Measurements from ENCODE around the gene ITIH4. TPM values are rescaled to one million over a fixed set of nuclear protein-coding genes. Genes with fewer than 3 reads are reported as not detected.

Gene ITIH4
- total RNA-seq, 1 experiment from 2014 or later: 2.4 TPM

DNA sequence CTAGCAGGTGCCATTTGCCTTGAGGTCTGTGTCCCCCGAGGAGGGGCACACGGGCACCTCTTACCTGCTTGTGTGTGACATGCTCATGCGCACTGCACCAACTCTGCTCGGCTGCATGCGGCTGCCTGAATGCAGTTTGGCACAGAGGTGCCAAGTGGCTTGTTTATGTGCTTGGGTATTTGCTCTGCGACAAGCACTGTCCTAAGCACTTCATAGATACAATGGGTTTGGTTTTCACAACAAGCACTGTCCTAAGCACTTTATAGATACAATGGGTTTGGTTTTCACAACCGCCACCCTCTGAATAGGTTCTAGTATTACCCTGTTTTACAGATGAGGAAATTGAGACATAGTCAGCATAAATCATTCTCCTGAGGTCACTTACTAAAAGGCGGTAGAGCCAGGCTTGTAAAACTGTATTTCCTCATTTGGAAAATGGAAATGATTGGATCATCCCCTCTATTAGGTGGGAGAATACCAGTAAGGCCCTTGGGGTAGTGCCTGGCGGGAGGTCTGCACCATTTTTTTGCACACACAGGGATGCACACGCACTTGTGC is 487 bp downstream of the ITIH4 start (continued):
- no peak for TF ChIP-seq ARID4B (CRISPR knock-in tag; IDR thresholded peaks at IDR 0.05; ENCODE audit: borderline replicate concordance)
- TF ChIP-seq, protein P1, sequence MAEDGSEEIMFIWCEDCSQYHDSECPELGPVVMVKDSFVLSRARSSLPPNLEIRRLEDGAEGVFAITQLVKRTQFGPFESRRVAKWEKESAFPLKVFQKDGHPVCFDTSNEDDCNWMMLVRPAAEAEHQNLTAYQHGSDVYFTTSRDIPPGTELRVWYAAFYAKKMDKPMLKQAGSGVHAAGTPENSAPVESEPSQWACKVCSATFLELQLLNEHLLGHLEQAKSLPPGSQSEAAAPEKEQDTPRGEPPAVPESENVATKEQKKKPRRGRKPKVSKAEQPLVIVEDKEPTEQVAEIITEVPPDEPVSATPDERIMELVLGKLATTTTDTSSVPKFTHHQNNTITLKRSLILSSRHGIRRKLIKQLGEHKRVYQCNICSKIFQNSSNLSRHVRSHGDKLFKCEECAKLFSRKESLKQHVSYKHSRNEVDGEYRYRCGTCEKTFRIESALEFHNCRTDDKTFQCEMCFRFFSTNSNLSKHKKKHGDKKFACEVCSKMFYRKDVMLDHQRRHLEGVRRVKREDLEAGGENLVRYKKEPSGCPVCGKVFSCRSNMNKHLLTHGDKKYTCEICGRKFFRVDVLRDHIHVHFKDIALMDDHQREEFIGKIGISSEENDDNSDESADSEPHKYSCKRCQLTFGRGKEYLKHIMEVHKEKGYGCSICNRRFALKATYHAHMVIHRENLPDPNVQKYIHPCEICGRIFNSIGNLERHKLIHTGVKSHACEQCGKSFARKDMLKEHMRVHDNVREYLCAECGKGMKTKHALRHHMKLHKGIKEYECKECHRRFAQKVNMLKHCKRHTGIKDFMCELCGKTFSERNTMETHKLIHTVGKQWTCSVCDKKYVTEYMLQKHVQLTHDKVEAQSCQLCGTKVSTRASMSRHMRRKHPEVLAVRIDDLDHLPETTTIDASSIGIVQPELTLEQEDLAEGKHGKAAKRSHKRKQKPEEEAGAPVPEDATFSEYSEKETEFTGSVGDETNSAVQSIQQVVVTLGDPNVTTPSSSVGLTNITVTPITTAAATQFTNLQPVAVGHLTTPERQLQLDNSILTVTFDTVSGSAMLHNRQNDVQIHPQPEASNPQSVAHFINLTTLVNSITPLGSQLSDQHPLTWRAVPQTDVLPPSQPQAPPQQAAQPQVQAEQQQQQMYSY (CRISPR knock-in tag; IDR thresholded peaks at IDR 0.05): no peak
- no peak for TF ChIP-seq EMX1 (CRISPR knock-in tag; IDR thresholded peaks at IDR 0.05)
- no peak for TF ChIP-seq FOXP1 (CRISPR knock-in tag; IDR thresholded peaks at IDR 0.05; ENCODE audit: borderline replicate concordance)
- TF ChIP-seq CDX4 (CRISPR knock-in tag; IDR thresholded peaks at IDR 0.05; ENCODE audit: borderline replicate concordance): no peak
- no peak for TF ChIP-seq RORB (CRISPR knock-in tag; IDR thresholded peaks at IDR 0.05)
- no peak for TF ChIP-seq ATF1 (CRISPR knock-in tag; IDR thresholded peaks at IDR 0.05)
- TF ChIP-seq, protein P2, sequence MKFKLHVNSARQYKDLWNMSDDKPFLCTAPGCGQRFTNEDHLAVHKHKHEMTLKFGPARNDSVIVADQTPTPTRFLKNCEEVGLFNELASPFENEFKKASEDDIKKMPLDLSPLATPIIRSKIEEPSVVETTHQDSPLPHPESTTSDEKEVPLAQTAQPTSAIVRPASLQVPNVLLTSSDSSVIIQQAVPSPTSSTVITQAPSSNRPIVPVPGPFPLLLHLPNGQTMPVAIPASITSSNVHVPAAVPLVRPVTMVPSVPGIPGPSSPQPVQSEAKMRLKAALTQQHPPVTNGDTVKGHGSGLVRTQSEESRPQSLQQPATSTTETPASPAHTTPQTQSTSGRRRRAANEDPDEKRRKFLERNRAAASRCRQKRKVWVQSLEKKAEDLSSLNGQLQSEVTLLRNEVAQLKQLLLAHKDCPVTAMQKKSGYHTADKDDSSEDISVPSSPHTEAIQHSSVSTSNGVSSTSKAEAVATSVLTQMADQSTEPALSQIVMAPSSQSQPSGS (CRISPR knock-in tag; IDR thresholded peaks at IDR 0.05; ENCODE audit: borderline replicate concordance, low read depth): no peak
- TF ChIP-seq ETV6 (CRISPR knock-in tag; IDR thresholded peaks at IDR 0.05): no peak
- TF ChIP-seq E2F4 (CRISPR knock-in tag; IDR thresholded peaks at IDR 0.05; ENCODE audit: borderline replicate concordance, low read depth): no peak

GRCh38 chr3:52829482-52829881 is 990 bp downstream of the ITIH4 start:
- ChIA-PET CTCF (interaction anchor here (0.8 to 4.4 kb wide), 3 partner anchors 9 to 37 kb away, joined by 3 to 23 read pairs (median 3); no protein-coding TSS in a partner anchor), POLR2A (no interaction called here)
- H3K27ac Mint-ChIP-seq: no peak overlapping the region
- H3K4me1 Mint-ChIP-seq: no peaks in the 10 kb centered on the region
- no peak for DNase-seq (ENCODE audit: low spot score)
- no peak for ATAC-seq
- H3K27me3 Mint-ChIP-seq (ENCODE audit: low read depth): no peaks in the 10 kb centered on the region
- H3K36me3 Mint-ChIP-seq: no peaks in the 10 kb centered on the region
- no peak overlapping the region for H3K4me3 Mint-ChIP-seq
- no peaks in the 10 kb centered on the region for H3K9me3 Mint-ChIP-seq
- TF ChIP-seq, protein P3, sequence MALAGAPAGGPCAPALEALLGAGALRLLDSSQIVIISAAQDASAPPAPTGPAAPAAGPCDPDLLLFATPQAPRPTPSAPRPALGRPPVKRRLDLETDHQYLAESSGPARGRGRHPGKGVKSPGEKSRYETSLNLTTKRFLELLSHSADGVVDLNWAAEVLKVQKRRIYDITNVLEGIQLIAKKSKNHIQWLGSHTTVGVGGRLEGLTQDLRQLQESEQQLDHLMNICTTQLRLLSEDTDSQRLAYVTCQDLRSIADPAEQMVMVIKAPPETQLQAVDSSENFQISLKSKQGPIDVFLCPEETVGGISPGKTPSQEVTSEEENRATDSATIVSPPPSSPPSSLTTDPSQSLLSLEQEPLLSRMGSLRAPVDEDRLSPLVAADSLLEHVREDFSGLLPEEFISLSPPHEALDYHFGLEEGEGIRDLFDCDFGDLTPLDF (CRISPR knock-in tag; IDR thresholded peaks at IDR 0.05): no peak
- TF ChIP-seq PRRX2 (CRISPR knock-in tag; IDR thresholded peaks at IDR 0.05) (no peak), NFATC4 (CRISPR knock-in tag; IDR thresholded peaks at IDR 0.05) (no peak), ERG (CRISPR knock-in tag; IDR thresholded peaks at IDR 0.05) (no peak), ZNF671 (CRISPR knock-in tag; IDR thresholded peaks at IDR 0.05) (no peak), ATF1 (CRISPR knock-in tag; IDR thresholded peaks at IDR 0.05) (no peak), ZNF219 (CRISPR knock-in tag; IDR thresholded peaks at IDR 0.05; ENCODE audit: borderline replicate concordance) (no peak), TEAD1 (CRISPR knock-in tag; IDR thresholded peaks at IDR 0.05) (no peak), FOXP1 (CRISPR knock-in tag; IDR thresholded peaks at IDR 0.05; ENCODE audit: borderline replicate concordance) (no peak), ZNF263 (CRISPR knock-in tag; IDR thresholded peaks at IDR 0.05; ENCODE audit: low read depth) (no peak)
- TF ChIP-seq, protein P4, sequence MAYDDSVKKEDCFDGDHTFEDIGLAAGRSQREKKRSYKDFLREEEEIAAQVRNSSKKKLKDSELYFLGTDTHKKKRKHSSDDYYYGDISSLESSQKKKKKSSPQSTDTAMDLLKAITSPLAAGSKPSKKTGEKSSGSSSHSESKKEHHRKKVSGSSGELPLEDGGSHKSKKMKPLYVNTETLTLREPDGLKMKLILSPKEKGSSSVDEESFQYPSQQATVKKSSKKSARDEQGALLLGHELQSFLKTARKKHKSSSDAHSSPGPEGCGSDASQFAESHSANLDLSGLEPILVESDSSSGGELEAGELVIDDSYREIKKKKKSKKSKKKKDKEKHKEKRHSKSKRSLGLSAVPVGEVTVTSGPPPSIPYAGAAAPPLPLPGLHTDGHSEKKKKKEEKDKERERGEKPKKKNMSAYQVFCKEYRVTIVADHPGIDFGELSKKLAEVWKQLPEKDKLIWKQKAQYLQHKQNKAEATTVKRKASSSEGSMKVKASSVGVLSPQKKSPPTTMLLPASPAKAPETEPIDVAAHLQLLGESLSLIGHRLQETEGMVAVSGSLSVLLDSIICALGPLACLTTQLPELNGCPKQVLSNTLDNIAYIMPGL (CRISPR knock-in tag; IDR thresholded peaks at IDR 0.05): no peak
- TF ChIP-seq, protein P5, sequence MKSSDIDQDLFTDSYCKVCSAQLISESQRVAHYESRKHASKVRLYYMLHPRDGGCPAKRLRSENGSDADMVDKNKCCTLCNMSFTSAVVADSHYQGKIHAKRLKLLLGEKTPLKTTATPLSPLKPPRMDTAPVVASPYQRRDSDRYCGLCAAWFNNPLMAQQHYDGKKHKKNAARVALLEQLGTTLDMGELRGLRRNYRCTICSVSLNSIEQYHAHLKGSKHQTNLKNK (CRISPR knock-in tag; IDR thresholded peaks at IDR 0.05): no peak
